ENCODE measurements around the gene EMILIN2. TPM values are rescaled to one million over a fixed set of nuclear protein-coding genes. Genes with fewer than 3 reads are reported as not detected.

Gene EMILIN2
- total and polyA plus RNA-seq, 4 donors = 0.58 to 4.6 (median 1.8) TPM

DNA sequence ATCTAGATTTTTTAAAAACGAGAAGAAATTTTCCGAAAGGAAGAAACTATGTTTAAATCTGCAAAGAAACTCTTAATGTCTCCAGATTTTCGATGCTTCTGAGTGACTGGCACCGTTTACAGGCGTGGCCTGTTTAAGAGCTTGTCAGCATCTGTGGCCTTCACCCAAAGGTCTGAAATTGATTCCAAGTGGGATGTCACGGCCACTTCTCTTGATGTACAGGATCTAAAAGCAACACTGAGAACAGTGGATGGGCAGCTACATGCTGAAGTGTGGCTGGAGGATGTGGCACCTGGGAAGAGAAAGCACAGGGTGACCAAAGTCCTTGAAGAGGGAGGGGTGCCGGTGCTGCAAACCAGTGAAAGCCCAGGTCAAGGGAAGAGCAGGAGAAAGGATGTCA is 28.0 kb downstream of the EMILIN2 start:
- H3K9me3 ChIP-seq (ENCODE audit: control insufficient read depth in 4 of 4, low read length in 3 of 4) = no peaks in the 10 kb centered on the region
- no peak overlapping the region for H3K27ac ChIP-seq (ENCODE audit: low read depth in 1 of 2, low read length in 2 of 2)
- no peak for DNase-seq (ENCODE audit: low spot score)
- no peaks in the 10 kb centered on the region for H3K27me3 ChIP-seq (ENCODE audit: control insufficient read depth in 4 of 4, insufficient read depth in 4 of 4, low read length in 3 of 4)
- no peak overlapping the region for H3K9ac ChIP-seq (ENCODE audit: low read depth in 1 of 2, low read length in 2 of 2)
- H3K36me3 ChIP-seq (ENCODE audit: control insufficient read depth in 4 of 4, insufficient read depth in 3 of 4, low read depth in 1 of 4, low read length in 3 of 4) = no peaks in the 10 kb centered on the region
- no peaks in the 10 kb centered on the region for H3K4me1 ChIP-seq (ENCODE audit: control insufficient read depth in 4 of 4, insufficient read depth in 4 of 4, low read length in 3 of 4)
- TF ChIP-seq NR2F2 (IDR thresholded peaks at IDR 0.05) = no peak
- no peak for TF ChIP-seq HNF4A (conservative IDR thresholded peaks at IDR 0.05)
- TF ChIP-seq, protein P1, sequence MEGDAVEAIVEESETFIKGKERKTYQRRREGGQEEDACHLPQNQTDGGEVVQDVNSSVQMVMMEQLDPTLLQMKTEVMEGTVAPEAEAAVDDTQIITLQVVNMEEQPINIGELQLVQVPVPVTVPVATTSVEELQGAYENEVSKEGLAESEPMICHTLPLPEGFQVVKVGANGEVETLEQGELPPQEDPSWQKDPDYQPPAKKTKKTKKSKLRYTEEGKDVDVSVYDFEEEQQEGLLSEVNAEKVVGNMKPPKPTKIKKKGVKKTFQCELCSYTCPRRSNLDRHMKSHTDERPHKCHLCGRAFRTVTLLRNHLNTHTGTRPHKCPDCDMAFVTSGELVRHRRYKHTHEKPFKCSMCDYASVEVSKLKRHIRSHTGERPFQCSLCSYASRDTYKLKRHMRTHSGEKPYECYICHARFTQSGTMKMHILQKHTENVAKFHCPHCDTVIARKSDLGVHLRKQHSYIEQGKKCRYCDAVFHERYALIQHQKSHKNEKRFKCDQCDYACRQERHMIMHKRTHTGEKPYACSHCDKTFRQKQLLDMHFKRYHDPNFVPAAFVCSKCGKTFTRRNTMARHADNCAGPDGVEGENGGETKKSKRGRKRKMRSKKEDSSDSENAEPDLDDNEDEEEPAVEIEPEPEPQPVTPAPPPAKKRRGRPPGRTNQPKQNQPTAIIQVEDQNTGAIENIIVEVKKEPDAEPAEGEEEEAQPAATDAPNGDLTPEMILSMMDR (IDR thresholded peaks at IDR 0.05; ENCODE audit: low read depth, low read length, missing input control) = no peak
- TF ChIP-seq JUND (IDR thresholded peaks at IDR 0.05) = no peak
- TF ChIP-seq, protein P2, sequence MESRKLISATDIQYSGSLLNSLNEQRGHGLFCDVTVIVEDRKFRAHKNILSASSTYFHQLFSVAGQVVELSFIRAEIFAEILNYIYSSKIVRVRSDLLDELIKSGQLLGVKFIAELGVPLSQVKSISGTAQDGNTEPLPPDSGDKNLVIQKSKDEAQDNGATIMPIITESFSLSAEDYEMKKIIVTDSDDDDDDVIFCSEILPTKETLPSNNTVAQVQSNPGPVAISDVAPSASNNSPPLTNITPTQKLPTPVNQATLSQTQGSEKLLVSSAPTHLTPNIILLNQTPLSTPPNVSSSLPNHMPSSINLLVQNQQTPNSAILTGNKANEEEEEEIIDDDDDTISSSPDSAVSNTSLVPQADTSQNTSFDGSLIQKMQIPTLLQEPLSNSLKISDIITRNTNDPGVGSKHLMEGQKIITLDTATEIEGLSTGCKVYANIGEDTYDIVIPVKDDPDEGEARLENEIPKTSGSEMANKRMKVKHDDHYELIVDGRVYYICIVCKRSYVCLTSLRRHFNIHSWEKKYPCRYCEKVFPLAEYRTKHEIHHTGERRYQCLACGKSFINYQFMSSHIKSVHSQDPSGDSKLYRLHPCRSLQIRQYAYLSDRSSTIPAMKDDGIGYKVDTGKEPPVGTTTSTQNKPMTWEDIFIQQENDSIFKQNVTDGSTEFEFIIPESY (IDR thresholded peaks at IDR 0.05) = no peak
- no peak for TF ChIP-seq FOXA2 (IDR thresholded peaks at IDR 0.05)
- no peak for TF ChIP-seq GABPA (IDR thresholded peaks at IDR 0.05 in 1 of 2, conservative IDR thresholded peaks at IDR 0.05 in 1 of 2)
- TF ChIP-seq FOXA1 (IDR thresholded peaks at IDR 0.05) = no peak
- TF ChIP-seq, protein P3, sequence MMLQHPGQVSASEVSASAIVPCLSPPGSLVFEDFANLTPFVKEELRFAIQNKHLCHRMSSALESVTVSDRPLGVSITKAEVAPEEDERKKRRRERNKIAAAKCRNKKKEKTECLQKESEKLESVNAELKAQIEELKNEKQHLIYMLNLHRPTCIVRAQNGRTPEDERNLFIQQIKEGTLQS (IDR thresholded peaks at IDR 0.05) = no peak
- 72% methylated on average over 7 of the region's 7 CpGs for WGBS
- no peak overlapping the region for H3K4me3 ChIP-seq (ENCODE audit: low read depth in 1 of 3, low read length in 3 of 3)

DNA sequence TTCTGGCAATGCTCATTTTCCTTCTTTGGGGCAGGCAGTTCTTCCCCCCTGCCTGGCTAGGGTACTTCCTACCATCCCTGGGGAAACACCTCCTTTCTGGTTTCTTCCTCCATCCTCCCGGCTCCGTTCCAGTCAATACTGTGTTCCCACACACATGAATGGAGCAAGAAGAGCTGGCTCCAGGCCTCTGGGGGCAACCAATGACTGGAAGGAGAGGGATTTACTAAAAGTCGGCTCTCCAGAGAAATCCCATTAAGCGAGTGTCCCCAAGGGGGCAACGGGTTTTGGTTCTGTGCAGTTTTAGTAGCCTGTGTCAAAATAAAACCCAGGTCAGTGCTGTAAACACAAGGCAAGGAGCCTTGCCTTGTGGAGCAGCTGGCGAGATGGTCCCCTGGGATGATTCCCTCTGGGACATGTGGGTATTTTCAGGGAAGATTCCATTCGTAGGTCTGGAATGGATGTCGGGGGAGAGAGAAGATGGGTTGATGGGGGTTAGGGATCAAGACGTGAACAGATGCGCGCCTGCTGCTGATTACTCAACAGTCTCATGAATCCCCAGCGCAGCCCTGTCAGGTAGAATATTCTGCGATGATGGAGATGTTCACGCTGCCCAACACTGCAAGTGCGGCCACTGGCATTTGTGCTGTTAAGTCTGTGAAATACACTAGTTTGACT is 32.0 kb downstream of the EMILIN2 start:
- no peak overlapping the region for H3K9ac ChIP-seq (ENCODE audit: low read depth in 1 of 2, low read length in 2 of 2)
- no peak overlapping the region for H3K27ac ChIP-seq (ENCODE audit: low read depth in 1 of 2, low read length in 2 of 2)
- no peaks in the 10 kb centered on the region for H3K4me1 ChIP-seq (ENCODE audit: control insufficient read depth in 4 of 4, insufficient read depth in 4 of 4, low read length in 3 of 4)
- 93% methylated on average over 15 of the region's 15 CpGs for WGBS
- H3K36me3 ChIP-seq (ENCODE audit: control insufficient read depth in 4 of 4, insufficient read depth in 3 of 4, low read depth in 1 of 4, low read length in 3 of 4) = no peaks in the 10 kb centered on the region
- DNase-seq (ENCODE audit: low spot score) = no peak
- H3K9me3 ChIP-seq (ENCODE audit: control insufficient read depth in 4 of 4, low read length in 3 of 4) = no peaks in the 10 kb centered on the region
- H3K27me3 ChIP-seq (ENCODE audit: control insufficient read depth in 4 of 4, insufficient read depth in 4 of 4, low read length in 3 of 4) = no peaks in the 10 kb centered on the region
- TF ChIP-seq SP1 (IDR thresholded peaks at IDR 0.05) (no peak), YY1 (IDR thresholded peaks at IDR 0.05) (no peak), NR2F2 (IDR thresholded peaks at IDR 0.05) (no peak), GABPA (IDR thresholded peaks at IDR 0.05 in 1 of 2, conservative IDR thresholded peaks at IDR 0.05 in 1 of 2) (no peak), TAF1 (conservative IDR thresholded peaks at IDR 0.05) (no peak), EGR1 (IDR thresholded peaks at IDR 0.05; ENCODE audit: low read depth in 2 of 2) (no peak), JUND (IDR thresholded peaks at IDR 0.05) (no peak), HNF4G (IDR thresholded peaks at IDR 0.05) (no peak), HNF4A (conservative IDR thresholded peaks at IDR 0.05) (no peak), RAD21 (IDR thresholded peaks at IDR 0.05) (no peak), RXRA (IDR thresholded peaks at IDR 0.05) (no peak), FOXA1 (IDR thresholded peaks at IDR 0.05) (no peak), FOXA2 (IDR thresholded peaks at IDR 0.05) (no peak)
- TF ChIP-seq, protein P3 (IDR thresholded peaks at IDR 0.05) = no peak
- TF ChIP-seq, protein P4, sequence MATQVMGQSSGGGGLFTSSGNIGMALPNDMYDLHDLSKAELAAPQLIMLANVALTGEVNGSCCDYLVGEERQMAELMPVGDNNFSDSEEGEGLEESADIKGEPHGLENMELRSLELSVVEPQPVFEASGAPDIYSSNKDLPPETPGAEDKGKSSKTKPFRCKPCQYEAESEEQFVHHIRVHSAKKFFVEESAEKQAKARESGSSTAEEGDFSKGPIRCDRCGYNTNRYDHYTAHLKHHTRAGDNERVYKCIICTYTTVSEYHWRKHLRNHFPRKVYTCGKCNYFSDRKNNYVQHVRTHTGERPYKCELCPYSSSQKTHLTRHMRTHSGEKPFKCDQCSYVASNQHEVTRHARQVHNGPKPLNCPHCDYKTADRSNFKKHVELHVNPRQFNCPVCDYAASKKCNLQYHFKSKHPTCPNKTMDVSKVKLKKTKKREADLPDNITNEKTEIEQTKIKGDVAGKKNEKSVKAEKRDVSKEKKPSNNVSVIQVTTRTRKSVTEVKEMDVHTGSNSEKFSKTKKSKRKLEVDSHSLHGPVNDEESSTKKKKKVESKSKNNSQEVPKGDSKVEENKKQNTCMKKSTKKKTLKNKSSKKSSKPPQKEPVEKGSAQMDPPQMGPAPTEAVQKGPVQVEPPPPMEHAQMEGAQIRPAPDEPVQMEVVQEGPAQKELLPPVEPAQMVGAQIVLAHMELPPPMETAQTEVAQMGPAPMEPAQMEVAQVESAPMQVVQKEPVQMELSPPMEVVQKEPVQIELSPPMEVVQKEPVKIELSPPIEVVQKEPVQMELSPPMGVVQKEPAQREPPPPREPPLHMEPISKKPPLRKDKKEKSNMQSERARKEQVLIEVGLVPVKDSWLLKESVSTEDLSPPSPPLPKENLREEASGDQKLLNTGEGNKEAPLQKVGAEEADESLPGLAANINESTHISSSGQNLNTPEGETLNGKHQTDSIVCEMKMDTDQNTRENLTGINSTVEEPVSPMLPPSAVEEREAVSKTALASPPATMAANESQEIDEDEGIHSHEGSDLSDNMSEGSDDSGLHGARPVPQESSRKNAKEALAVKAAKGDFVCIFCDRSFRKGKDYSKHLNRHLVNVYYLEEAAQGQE (IDR thresholded peaks at IDR 0.05) = no peak
- TF ChIP-seq, protein P2 (IDR thresholded peaks at IDR 0.05) = no peak
- TF ChIP-seq, protein P1 (IDR thresholded peaks at IDR 0.05; ENCODE audit: low read depth, low read length, missing input control) = no peak
- TF ChIP-seq, protein P5, sequence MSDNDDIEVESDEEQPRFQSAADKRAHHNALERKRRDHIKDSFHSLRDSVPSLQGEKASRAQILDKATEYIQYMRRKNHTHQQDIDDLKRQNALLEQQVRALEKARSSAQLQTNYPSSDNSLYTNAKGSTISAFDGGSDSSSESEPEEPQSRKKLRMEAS (IDR thresholded peaks at IDR 0.05) = no peak
- H3K4me3 ChIP-seq (ENCODE audit: low read depth in 1 of 3, low read length in 3 of 3) = no peak overlapping the region
